HG03457 (cell line): ENCODE measurements around the gene OGN.
"Not testable (repeated sequence)": the region's sequence is repeated elsewhere in the genome, so short reads cannot be mapped to it uniquely, and the experiment has no call there.

Source experiments
- ATAC-seq: cut with Tn5 transposase; IDR thresholded peaks from one replicate; pipeline ENCODE4 v1.9.1; 2021; ENCODE audit warnings: moderate number of reproducible peaks; ENCODE audit not compliant: unreplicated experiment

The OGN gene

DNA sequence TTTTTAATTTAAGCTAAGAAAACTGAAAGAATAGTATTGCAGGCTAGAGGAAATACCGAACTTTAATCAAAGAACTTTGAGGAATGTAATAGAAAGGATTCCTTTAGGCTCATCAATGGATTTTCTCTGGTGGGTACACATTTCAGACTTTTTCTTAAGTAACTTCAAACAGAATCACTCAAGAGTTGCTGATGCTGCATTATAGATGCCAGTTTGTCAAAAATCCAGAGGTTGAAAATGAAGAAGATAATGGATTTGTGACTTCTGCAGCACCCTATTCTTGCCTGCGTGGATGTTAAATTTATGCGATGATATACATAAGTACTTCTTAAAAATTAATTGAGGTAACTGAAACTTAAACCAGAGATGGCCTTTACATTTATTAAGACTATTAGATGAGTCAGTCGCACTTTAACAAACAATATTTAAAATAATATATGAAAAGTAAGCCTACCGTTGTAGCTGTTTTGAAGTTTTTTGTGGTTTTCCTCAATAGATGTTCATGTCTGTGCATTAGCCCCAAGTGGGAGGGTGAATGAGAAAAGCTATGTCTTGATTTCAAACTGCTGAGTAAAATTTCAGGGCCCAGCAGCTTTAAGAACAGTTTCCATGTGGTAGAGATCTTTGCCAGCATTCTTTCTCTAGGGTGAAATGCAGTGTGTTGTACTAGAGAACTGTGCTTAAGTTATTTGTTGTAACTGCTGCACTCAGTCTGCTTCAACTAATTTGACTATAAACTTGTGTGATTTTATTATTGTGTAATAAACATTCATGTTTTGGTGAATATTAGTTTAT lies at the start of gene OGN:
Gene OGN (minus strand): TSS at position 537 of the 795 bp plus-strand sequence. CDS start 1,171 bp downstream, outside the sequence.
- ATAC-seq = no peak

GRCh38 chr9:92446536-92446935 lies 42.2 kb upstream of the OGN start:
- no peak for ATAC-seq

DNA sequence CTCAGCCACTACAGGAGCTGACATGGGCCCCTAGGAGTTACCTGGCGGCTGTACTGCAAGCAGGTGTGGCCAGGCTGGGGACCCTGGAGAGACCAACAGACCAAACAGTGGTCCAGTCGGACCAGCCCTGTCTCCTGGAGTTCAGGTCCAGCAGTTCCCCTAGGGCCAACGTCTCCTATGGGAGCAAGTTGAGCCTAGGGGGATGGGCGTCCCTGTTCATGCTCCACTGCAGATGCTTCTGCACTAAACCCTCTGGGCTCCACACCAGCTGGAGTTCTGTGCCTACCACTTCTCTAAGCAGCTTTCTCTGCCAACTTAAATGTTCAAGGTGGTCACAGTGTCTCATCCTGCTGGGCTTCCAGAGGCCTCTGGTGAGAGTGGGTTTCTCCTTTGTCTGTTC lies 40.5 kb upstream of the OGN start:
- ATAC-seq = no peak

DNA sequence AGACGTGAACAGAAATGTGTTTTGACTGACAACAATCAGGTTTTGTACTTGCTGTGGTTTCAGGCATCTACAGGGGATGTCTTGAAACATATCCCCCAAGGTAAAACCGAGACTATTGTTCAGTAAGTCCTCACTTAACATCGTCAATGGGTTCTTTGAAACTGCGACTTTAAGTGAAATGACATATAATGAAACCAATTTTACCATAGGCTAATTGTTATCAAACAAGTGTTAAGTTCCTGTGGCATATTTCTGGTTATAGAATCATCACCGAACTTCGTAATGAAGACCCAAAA lies 36.3 kb upstream of the OGN start:
- no peak for ATAC-seq

DNA sequence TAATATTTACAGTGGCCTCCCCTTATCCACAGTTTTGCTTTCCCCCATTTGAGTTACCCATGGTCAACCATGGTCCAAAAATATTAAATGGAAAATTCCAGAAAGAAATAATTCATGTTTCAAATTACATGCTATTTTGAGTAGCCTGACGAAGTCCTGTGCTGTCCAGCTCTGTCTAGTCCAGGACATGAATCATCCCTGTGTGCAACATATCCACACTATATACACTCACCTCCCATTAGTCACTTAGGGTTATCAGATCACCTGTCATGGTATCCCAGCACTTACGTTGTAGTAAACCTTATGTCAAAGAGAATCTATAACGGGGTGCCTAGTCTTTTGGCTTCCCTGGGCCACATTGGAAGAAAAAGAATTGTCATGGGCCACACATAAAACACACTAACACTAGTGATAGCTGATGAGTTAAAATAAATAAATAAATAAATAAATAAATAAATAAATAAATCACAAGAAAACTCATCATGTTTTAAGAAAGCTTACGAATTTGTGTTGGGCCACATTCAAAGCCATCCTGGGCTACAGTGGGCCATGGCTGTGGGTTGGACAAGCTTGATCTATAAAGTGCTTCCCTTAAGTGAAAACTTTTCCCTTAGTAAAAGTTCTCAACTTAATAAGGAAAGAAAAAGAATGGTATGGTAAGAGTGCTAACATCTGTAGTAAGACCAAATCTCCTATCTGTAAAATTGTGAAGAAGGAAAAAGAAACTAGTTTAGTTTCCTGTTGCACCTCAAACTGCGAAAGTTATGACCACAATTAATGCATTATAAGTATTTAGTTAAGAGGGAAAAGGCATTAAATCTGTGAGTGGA lies 35.8 kb upstream of the OGN start:
- ATAC-seq = no peak

GRCh38 chr9:92438900-92439526 lies 34.6 kb upstream of the OGN start:
- no peak for ATAC-seq

DNA sequence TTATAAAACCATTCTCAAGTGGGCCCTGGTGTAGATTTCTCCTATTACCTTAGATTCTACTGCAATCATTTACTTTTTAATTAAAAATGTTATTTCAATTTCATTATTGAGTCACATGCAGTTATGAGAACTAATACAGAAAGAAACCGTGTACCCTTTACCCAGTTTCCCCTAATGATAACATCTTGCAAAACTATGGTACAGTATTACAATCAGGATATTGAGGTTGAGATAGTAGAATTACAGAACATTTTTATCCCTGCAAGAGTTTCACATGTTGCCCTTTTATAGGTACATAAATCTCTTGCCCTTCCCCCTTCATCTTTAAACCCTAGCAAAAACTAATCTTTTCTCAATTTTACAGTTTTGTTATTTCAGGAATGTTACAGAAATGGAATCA lies 30.9 kb upstream of the OGN start:
- no peak for ATAC-seq

GRCh38 chr9:92432972-92433548 lies 28.7 kb upstream of the OGN start:
- no peak for ATAC-seq

DNA sequence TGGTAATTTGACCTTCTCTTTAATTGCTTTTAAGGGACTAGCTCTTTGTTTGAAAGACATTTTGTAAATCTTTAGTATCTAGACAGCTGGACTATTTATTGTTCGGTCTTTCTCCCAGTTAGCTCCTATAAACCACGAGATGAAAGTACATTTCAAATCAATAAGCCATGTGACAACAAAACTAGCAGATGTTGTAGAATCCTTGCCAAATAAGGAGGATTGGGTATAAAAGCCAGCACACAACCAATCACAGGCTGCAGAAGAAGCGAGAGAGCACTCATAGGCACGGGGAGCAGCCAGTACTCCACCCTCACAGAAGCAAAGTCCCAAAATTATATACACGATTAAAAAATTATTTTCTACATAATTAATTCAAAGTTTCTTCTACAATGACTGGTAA lies 28.0 kb upstream of the OGN start:
- ATAC-seq = no peak

DNA sequence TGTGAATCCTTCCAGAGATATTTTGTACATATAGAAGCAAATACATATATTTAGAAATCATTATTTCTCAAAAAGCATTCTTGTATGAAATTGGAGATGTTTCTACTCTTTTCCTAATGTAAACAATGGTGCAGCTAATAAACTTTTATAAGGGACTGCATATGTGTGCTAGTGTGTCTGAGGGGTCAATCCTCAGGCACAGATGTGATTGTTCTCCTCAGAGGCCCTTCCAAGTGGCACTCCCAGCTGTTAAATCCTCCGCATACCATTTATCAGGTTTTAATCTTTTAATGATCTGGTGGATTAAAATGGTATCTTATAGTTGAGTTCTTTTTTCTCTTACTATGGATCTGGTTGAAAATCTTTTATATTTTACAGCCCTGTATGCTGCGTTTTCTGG lies 25.5 kb upstream of the OGN start:
- no peak for ATAC-seq

- ATAC-seq = no peak
Observed at GRCh38 chr9:92426501-92427145, 22.2 kb upstream of the OGN start.

DNA sequence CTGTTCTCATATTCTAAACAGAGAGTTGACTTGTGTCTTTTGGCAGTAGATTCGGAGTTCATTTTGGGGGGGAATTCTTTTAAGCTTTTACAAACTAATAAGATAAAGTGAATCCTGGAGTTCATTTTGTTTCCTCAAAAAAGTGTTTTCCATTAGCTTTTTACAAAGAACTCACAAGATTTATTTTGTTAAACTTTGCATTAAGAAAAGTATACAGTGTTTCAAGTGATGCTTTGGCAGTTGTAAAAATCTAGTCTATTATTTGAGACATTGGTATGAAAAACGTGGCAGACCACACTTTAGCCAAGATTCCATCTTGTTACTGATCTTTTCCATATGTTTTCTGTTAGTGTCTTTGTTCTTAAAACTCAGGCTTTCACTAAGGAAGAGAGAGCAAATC lies 21.1 kb upstream of the OGN start:
- no peak for ATAC-seq

GRCh38 chr9:92424340-92424739 lies 20.0 kb upstream of the OGN start, which contains the start of gene OMD:
TSS of gene OMD (minus strand) at chr9:92424471. CDS start at chr9:92417558, 6,913 bp downstream.
- ATAC-seq = no peak

DNA sequence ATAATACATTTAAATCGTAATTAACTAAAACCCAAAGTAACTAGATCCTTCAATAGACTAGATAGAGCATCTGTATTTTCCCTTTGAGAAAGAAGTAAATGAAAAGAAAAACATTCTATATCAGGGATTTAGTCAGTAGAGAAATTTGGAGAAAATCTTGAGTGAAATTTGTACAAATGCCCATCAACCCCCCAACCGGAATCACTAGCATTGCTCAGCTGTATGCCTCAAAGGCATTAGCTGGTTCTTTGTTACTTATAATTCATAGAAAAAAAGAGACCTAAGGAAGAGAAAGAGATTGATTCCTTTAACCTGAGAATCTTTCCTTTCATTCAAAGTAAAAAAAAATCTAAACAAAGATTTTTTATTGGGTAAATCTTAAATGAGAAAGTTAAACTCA lies 19.2 kb upstream of the OGN start:
- no peak for ATAC-seq

DNA sequence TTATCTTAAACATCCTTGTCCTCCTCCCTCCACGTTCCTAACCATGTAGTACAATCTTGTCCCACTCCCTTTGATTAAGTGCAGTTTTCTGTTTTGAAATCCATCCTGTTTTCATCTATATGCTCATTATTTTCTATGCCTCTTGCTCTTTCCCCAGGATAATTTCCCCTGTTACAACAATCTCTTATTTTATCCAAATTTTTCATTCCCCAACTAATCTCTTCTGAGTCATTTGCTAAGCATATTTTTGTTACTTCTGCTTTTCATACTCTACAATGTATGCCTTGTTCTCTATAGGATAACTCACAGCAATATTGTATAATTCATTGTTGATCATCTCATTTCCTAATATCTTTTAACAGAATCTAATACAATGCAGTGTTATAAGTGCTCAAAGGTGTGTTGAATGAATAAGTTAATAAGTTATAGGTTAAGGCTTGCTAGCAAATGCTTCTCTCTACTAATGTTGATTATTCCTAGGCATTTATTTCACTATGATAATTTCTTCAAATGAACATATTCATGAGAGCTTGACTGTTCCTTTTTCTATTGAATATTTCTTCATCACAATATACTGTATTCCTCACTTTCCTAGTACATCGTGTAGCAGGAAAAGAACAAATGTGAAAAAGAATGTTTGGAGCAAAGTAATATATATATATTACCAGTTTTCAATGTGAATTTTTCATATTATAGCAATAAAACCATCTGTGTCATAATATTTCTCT lies 18.4 kb upstream of the OGN start:
- no peak for ATAC-seq

DNA sequence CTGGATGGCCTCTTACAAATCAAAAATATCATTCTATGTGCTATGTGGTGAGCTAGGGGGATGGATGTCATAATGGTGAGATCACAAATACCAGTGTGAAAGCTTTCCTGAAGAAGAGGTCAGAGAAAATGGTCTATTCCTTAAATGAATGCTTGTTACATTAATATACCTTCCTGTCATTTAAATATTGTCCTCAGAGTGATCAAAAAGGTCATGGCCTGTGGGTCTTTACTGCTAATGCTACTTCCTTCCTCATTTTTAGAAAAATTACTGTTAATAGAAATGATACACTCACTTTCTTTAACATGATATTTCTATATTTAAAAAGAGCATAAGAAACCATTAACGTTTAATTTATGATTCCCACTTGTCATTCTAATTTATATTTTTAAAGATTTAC lies 10.2 kb upstream of the OGN start:
- ATAC-seq = no peak

DNA sequence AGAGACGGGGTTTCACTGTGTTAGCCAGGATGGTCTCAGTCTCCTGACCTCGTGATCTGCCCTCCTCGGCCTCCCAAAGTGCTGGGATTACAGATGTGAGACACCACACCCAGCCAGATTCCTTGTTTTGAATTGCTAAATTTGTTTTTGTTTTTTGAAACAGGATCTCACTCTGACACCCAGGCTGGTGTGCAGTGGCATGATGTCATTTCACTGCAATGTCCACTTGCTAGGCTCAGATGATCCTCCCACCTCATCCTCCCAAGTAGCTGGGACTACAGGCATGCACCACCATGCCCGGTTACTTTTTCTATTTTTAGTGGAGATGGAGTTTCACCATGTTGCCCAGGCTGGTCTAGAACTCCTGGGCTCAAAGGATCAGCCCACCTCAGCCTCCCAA lies 6.8 kb upstream of the OGN start:
- ATAC-seq = not testable (repeated sequence)

- ATAC-seq = no peak
Observed at GRCh38 chr9:92408747-92409478, 4.5 kb upstream of the OGN start.

GRCh38 chr9:92407818-92408217 lies 3.4 kb upstream of the OGN start:
- no peak for ATAC-seq

DNA sequence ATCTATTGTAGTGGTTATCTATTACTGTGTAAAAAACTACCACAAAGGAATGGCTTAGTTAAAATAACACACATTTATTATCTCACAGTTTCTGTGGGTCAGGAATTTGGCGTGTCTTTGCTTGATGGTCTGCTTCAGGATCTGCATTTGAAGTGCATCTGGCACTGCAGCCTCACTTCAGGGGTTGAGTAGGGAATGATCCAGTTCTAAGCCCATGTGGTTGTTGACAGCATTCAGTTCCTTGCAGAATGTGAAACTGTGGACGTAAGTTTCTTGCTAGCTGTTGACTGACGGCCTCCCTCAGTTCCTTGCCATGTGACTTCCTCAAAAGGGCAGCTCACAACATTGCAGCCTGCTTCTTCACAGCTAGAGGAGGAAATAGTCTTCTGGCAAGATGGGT lies 2.1 kb upstream of the OGN start:
- ATAC-seq = peak; percentile 83
